IMR-90 (cell line): ENCODE measurements around the gene CIAO2A. TPM values are rescaled to one million over a fixed set of nuclear protein-coding genes. Genes with fewer than 3 reads are reported as not detected.

Source experiments
- ATAC-seq: fragments of 200-7000 bp; cut with Tn5 transposase; 2 replicates; pipeline ENCODE4 v1.9.1; 2020; ENCODE audit warnings: low read depth, mild to moderate bottlenecking, moderate library complexity
- BruUV-seq: library from RNA; stranded (reverse); fragments of 400-500 nt; replicated peaks from 2 replicates; lab custom pipeline; 2021; lab: Mats Ljungman, UMichigan
- CTCF ChIA-PET: fragments of 300-600 bp; formaldehyde crosslinking; extraction: SDS; loops from one replicate; lab custom pipeline; 2021; ENCODE audit warnings: antibody characterized with exemption; lab: Yijun Ruan, JAX
- POLR2A ChIA-PET: fragments of 300-600 bp; sonication (Branson Sonifier 250); formaldehyde crosslinking; loops from one replicate; lab custom pipeline; 2022; ENCODE audit warnings: antibody characterized with exemption; ENCODE audit not compliant: unreplicated experiment; lab: Charles Lee
- DNase-seq: peaks from one replicate; pipeline ENCODE4 v3.0.0; 2013
- H2AFZ ChIP-seq: replicated peaks from 2 replicates; pipeline ENCODE3; 2013; ENCODE audit warnings: low read length, mild to moderate bottlenecking; ENCODE audit not compliant: poor library complexity
- H2AK5ac ChIP-seq: 2 replicates; pipeline ENCODE4 v1.6.1; 2013; ENCODE audit warnings: low read depth, low read length, inconsistent platforms
- H2AK9ac ChIP-seq: replicated peaks from 2 replicates; pipeline ENCODE3; 2013; ENCODE audit warnings: mild to moderate bottlenecking, low read depth, low read length, moderate library complexity; ENCODE audit not compliant: poor library complexity
- H2BK120ac ChIP-seq: 2 replicates; pipeline ENCODE4 v1.6.1; 2013; ENCODE audit warnings: low read depth, low read length, inconsistent platforms
- H2BK15ac ChIP-seq: 3 replicates; pipeline ENCODE4 v1.6.1; 2013; ENCODE audit warnings: low read depth, low read length, inconsistent platforms
- H2BK20ac ChIP-seq: 2 replicates; pipeline ENCODE4 v1.6.1; 2013; ENCODE audit warnings: low read depth, mild to moderate bottlenecking, inconsistent platforms, low read length, moderate library complexity
- H2BK5ac ChIP-seq: 2 replicates; pipeline ENCODE4 v1.6.1; 2013; ENCODE audit warnings: mild to moderate bottlenecking, low read depth, low read length, inconsistent platforms; ENCODE audit not compliant: poor library complexity, severe bottlenecking
- H3K14ac ChIP-seq: replicated peaks from 2 replicates; pipeline ENCODE4 v1.6.1; 2013; ENCODE audit warnings: low read depth, low read length, inconsistent platforms
- H3K18ac ChIP-seq: 2 replicates; pipeline ENCODE4 v1.6.1; 2013; ENCODE audit warnings: low read depth, low read length, control low read depth
- H3K23ac ChIP-seq: 2 replicates; pipeline ENCODE4 v1.6.1; 2013; ENCODE audit warnings: low read depth, low read length, inconsistent platforms
- H3K27ac ChIP-seq: 2 replicates; pipeline ENCODE4 v1.5.1; 2013; ENCODE audit warnings: mild to moderate bottlenecking, control low read depth, low read length; ENCODE audit not compliant: insufficient read depth
- H3K27me3 ChIP-seq: 2 replicates; pipeline ENCODE4 v1.6.1; 2013; ENCODE audit warnings: low read length; ENCODE audit not compliant: control insufficient read depth, insufficient read depth
- H3K36me3 ChIP-seq: 2 replicates; pipeline ENCODE4 v1.6.1; 2013; ENCODE audit warnings: low read length, mixed read lengths; ENCODE audit not compliant: control insufficient read depth, insufficient read depth
- H3K4ac ChIP-seq: 2 replicates; pipeline ENCODE4 v1.6.1; 2013; ENCODE audit warnings: low read depth, low read length, inconsistent platforms
- H3K4me1 ChIP-seq: 2 replicates; pipeline ENCODE4 v1.6.1; 2013; ENCODE audit warnings: low read length, mixed read lengths; ENCODE audit not compliant: control insufficient read depth, insufficient read depth
- H3K4me2 ChIP-seq: 2 replicates; pipeline ENCODE4 v1.6.1; 2013; ENCODE audit warnings: low read depth, mild to moderate bottlenecking, control low read depth, low read length, moderate library complexity
- H3K4me3 ChIP-seq: 2 replicates; pipeline ENCODE4 v1.5.1; 2013; ENCODE audit warnings: low read depth, mild to moderate bottlenecking, control low read depth, low read length, moderate library complexity; ENCODE audit not compliant: insufficient read depth
- H3K56ac ChIP-seq: 2 replicates; pipeline ENCODE4 v1.6.1; 2013; ENCODE audit warnings: low read length, inconsistent platforms; ENCODE audit not compliant: insufficient read depth; ENCODE audit errors: extremely low read depth
- H3K79me1 ChIP-seq, 2 experiments: 2 replicates each; pipeline ENCODE4 v1.6.1; 2013; ENCODE audit warnings: low read length in 2 of 2, inconsistent platforms in 1 of 2, low read depth in 1 of 2
- H3K9ac ChIP-seq: 2 replicates; pipeline ENCODE4 v1.6.1; 2013; ENCODE audit warnings: low read depth, low read length, control low read depth
- H3K9me1 ChIP-seq: 2 replicates; pipeline ENCODE4 v1.6.1; 2013; ENCODE audit warnings: low read length, inconsistent platforms; ENCODE audit not compliant: insufficient read depth
- H3K9me3 ChIP-seq: 2 replicates; pipeline ENCODE4 v1.6.1; 2013; ENCODE audit warnings: low read length; ENCODE audit not compliant: control insufficient read depth, insufficient read depth
- H4K20me1 ChIP-seq: 2 replicates; pipeline ENCODE4 v1.6.1; 2013; ENCODE audit warnings: low read length, inconsistent platforms; ENCODE audit not compliant: insufficient read depth
- H4K5ac ChIP-seq: 2 replicates; pipeline ENCODE4 v1.6.1; 2013; ENCODE audit warnings: mild to moderate bottlenecking, low read depth, low read length, control low read depth
- H4K8ac ChIP-seq, 2 experiments: 2 replicates each; pipeline ENCODE4 v1.6.1; 2013; ENCODE audit warnings: low read depth in 2 of 2, low read length in 2 of 2, control low read depth in 1 of 2, inconsistent platforms in 1 of 2
- H4K91ac ChIP-seq: 2 replicates; pipeline ENCODE4 v1.6.1; 2013; ENCODE audit warnings: low read depth, low read length, inconsistent platforms; ENCODE audit not compliant: insufficient read depth
- BHLHE40 ChIP-seq: fragments of 150-350 bp; IDR thresholded peaks from 2 replicates; pipeline ENCODE4 v1.6.1; 2016; ENCODE audit warnings: mild to moderate bottlenecking, low read depth, low read length
- CEBPB ChIP-seq: IDR thresholded peaks from 2 replicates; pipeline ENCODE4 v1.6.1; 2012; ENCODE audit warnings: low read depth, low read length, improper control_type of control experiment
- CHD1 ChIP-seq: IDR thresholded peaks from 2 replicates; pipeline ENCODE4 v1.6.1; 2012; ENCODE audit warnings: low read depth, low read length, improper control_type of control experiment
- ELK1 ChIP-seq: fragments of 150-350 bp; IDR thresholded peaks from 2 replicates; pipeline ENCODE4 v1.6.1; 2016; ENCODE audit warnings: low read depth, mild to moderate bottlenecking, low read length, moderate library complexity, borderline replicate concordance
- FOS ChIP-seq: fragments of 150-350 bp; IDR thresholded peaks from 2 replicates; pipeline ENCODE4 v1.6.1; 2016; ENCODE audit warnings: low read depth, low read length
- MAFK ChIP-seq: IDR thresholded peaks from 2 replicates; pipeline ENCODE4 v1.6.1; 2012; ENCODE audit warnings: low read depth, low read length, improper control_type of control experiment
- MAZ ChIP-seq: IDR thresholded peaks from 2 replicates; pipeline ENCODE4 v1.6.1; 2012; ENCODE audit warnings: low read depth, mild to moderate bottlenecking, low read length, improper control_type of control experiment, moderate library complexity, borderline replicate concordance
- MXI1 ChIP-seq: IDR thresholded peaks from 2 replicates; pipeline ENCODE4 v1.6.1; 2012; ENCODE audit warnings: low read depth, mild to moderate bottlenecking, low read length, moderate library complexity, borderline replicate concordance
- POLR2A ChIP-seq: IDR thresholded peaks from 2 replicates; pipeline ENCODE4 v1.6.1; 2012; ENCODE audit warnings: mild to moderate bottlenecking, low read depth, low read length
- RAD21 ChIP-seq: IDR thresholded peaks from 2 replicates; pipeline ENCODE4 v1.6.1; 2012; ENCODE audit warnings: low read length, improper control_type of control experiment
- RCOR1 ChIP-seq: IDR thresholded peaks from 2 replicates; pipeline ENCODE4 v1.6.1; 2012; ENCODE audit warnings: mild to moderate bottlenecking, low read length, improper control_type of control experiment; ENCODE audit not compliant: insufficient replicate concordance
- SMC3 ChIP-seq: fragments of 150-350 bp; IDR thresholded peaks from 2 replicates; pipeline ENCODE4 v1.6.1; 2016; ENCODE audit warnings: low read depth, mild to moderate bottlenecking, antibody characterized with exemption, low read length, moderate library complexity
- USF2 ChIP-seq: fragments of 150-350 bp; IDR thresholded peaks from 2 replicates; pipeline ENCODE4 v1.6.1; 2017; ENCODE audit warnings: mild to moderate bottlenecking, antibody characterized with exemption, low read length, low read depth
- WGBS, 2 experiments: methylation state at CpG; one replicate each; pipeline versions ENCODE4 v1.1.5 to v1.1.7; 2013; ENCODE audit warnings: missing lambda C conversion rate in 2 of 2; ENCODE audit not compliant: insufficient read length in 1 of 2; ENCODE audit errors: extremely low coverage in 2 of 2; 5-methylcytosine and 5-hydroxymethylcytosine counted together
- dilution Hi-C: fragments of 300-500 bp; cut with HindIII; formaldehyde crosslinking; loops from one replicate; pipeline ENCODE4 v1.14.3; 2018; ENCODE audit warnings: low sequenced_read_pairs; ENCODE audit not compliant: unreplicated experiment
- in situ Hi-C: fragments of 300-500 bp; cut with MboI; formaldehyde crosslinking; loops from 3 replicates; pipeline ENCODE4 v1.14.3; 2019; ENCODE audit warnings: low sequenced_read_pairs, inconsistent platforms, mixed read lengths
- intact Hi-C: fragments of 100-400 bp; cut with micrococcal nuclease; formaldehyde crosslinking; loops from 2 replicates; pipeline ENCODE4 v1.10.0; 2022
- polyA plus RNA-seq, 3 experiments: library from polyadenylated mRNA; depleted of rRNA; stranded (reverse); fragments of >200 nt; gene quantifications; 2 replicates each; pipeline ENCODE4 v1.2.3, GENCODE V29; 2012; ENCODE audit warnings: low replicate concordance in 1 of 3
- total RNA-seq: library from RNA; depleted of rRNA; stranded (reverse); fragments of >200 nt; gene quantifications from 2 replicates; pipeline ENCODE4 v1.2.3, GENCODE V29; 2012

The CIAO2A gene
- total and polyA plus RNA-seq, 2 of the 4 experiments (the other 2 are of a cell fraction) = 36.7 to 38.3 TPM

GRCh38 chr15:64044300-64045100 is 49.1 kb downstream of the CIAO2A start:
- Histone ChIP-seq H3K36me3 (no peaks in the 10 kb centered on the region), H3K56ac (no peak overlapping the region), H3K9me1 (0 out of 2 replicates have a peak, but pooled peaks cover 2% of the 10 kb centered on the region), H2BK5ac (no peak overlapping the region), H3K14ac (no peak overlapping the region), H3K9ac (no peak overlapping the region), H4K91ac (no peak overlapping the region), H2AFZ (no peak overlapping the region), H3K23ac (no peak overlapping the region), H2BK120ac (no peak overlapping the region), H3K4me3 (no peak overlapping the region), H3K18ac (no peak overlapping the region), H4K20me1 (no peaks in the 10 kb centered on the region; the same call in 1 of the 2 replicates), H3K79me1 (no peaks in the 10 kb centered on the region), H3K27me3 (peaks cover 36% of the 10 kb centered on the region), H3K27ac (no peak overlapping the region), H2BK15ac (no peak overlapping the region), H3K4ac (no peak overlapping the region), H4K8ac (no peak overlapping the region), H3K9me3 (no peaks in the 10 kb centered on the region), H2AK5ac (no peak overlapping the region), H4K5ac (no peak overlapping the region), H3K4me1 (peaks cover 1% of the 10 kb centered on the region; the same call in 1 of the 2 replicates), H3K4me2 (no peak overlapping the region), H2AK9ac (no peak overlapping the region), H2BK20ac (no peak overlapping the region)
- no peak for DNase-seq
- no TSS peak for BruUV-seq
- ChIA-PET CTCF (no interaction called here), POLR2A (no interaction called here)
- TF ChIP-seq RAD21 (no peak), ELK1 (no peak), MXI1 (no peak), FOS (no peak), POLR2A (no peak), USF2 (no peak), CHD1 (no peak), CEBPB (no peak), SMC3 (no peak), MAZ (no peak), BHLHE40 (no peak), MAFK (no peak), RCOR1 (no peak)
- dilution Hi-C loops (no loop called here), in situ Hi-C loops (loop anchor here (25.0 kb wide), 1 partner anchor 182 kb away; no protein-coding TSS in a partner anchor), intact Hi-C loops (loop anchor here (5.0 kb wide), 1 partner anchor 212 kb away; the partner anchor contains the start of gene HERC1)
- ATAC-seq = no peak
- 70% methylated on average over 2 of the region's 7 CpGs; no CpG with 5 or more reads in 1 of the 2 experiments for WGBS, 2 experiments
